Measurements from ENCODE around the gene MYADM. TPM values are rescaled to one million over a fixed set of nuclear protein-coding genes. Genes with fewer than 3 reads are reported as not detected.
A peak's percentile ranks its signal among the peaks of the same experiment; 100 is the strongest.
"Not testable (repeated sequence)": the region's sequence is repeated elsewhere in the genome, so short reads cannot be mapped to it uniquely, and the experiment has no call there.

Gene MYADM
- total RNA-seq, 2 experiments from 2014 or later, result 40.3 to 45.5 TPM

- CTCF ChIA-PET, H3K27me3 Mint-ChIP-seq, DNase-seq, H3K9me3 Mint-ChIP-seq, POLR2A ChIA-PET: not testable (repeated sequence)
- Mint-ChIP-seq H3K36me3 (peaks cover 17% of the 10 kb centered on the region), H3K4me1 (ENCODE audit: low read depth) (peaks cover 48% of the 10 kb centered on the region), H3K27ac (peak overlapping the region; percentile 64), H3K4me3 (peak overlapping the region; percentile 76)
- intact Hi-C loops (cut with micrococcal nuclease), result loop anchor here (1.0 to 5.0 kb wide), 4 partner anchors 9 to 337 kb away; partner anchors contain the start of genes CNOT3, PRPF31 and TFPT
Measured at GRCh38 chr19:53869805-53870484, 2.3 kb downstream of the MYADM start.

- H3K36me3 Mint-ChIP-seq, result peaks cover 17% of the 10 kb centered on the region
- intact Hi-C loops (cut with micrococcal nuclease), result no loop called here
- ChIA-PET POLR2A (no interaction called here), CTCF (interaction anchor here (1.5 kb wide), 1 partner anchor 11 kb away, joined by 6 read pairs; the partner anchor contains the start of gene PRKCG)
- no peak for DNase-seq
- no peaks in the 10 kb centered on the region for H3K9me3 Mint-ChIP-seq
- H3K27ac Mint-ChIP-seq, result peak overlapping the region; percentile 43
- peak overlapping the region; percentile 56 for H3K4me3 Mint-ChIP-seq
- H3K27me3 Mint-ChIP-seq, result no peaks in the 10 kb centered on the region
- peaks cover 48% of the 10 kb centered on the region for H3K4me1 Mint-ChIP-seq (ENCODE audit: low read depth)
Measured at GRCh38 chr19:53870485-53870844, 2.8 kb downstream of the MYADM start.

- Mint-ChIP-seq H3K27me3 (no peaks in the 10 kb centered on the region), H3K4me3 (no peak overlapping the region), H3K36me3 (peaks cover 17% of the 10 kb centered on the region), H3K4me1 (ENCODE audit: low read depth) (peaks cover 46% of the 10 kb centered on the region), H3K9me3 (no peaks in the 10 kb centered on the region), H3K27ac (peak overlapping the region; percentile 33)
- no peak for DNase-seq
- POLR2A ChIA-PET, result no interaction called here
- CTCF ChIA-PET, result interaction anchor here (1.5 kb wide), 1 partner anchor 10 kb away, joined by 6 read pairs; the partner anchor contains the start of gene PRKCG
- intact Hi-C loops (cut with micrococcal nuclease), result no loop called here
Measured at GRCh38 chr19:53871454-53871853, 3.8 kb downstream of the MYADM start.

- CTCF ChIA-PET, result no interaction called here
- POLR2A ChIA-PET, result no interaction called here
Measured at GRCh38 chr19:53872762-53873161, 5.1 kb downstream of the MYADM start.

GRCh38 chr19:53873773-53874605, 6.3 kb downstream of the MYADM start:
- H3K4me1 Mint-ChIP-seq (ENCODE audit: low read depth), result peaks cover 56% of the 10 kb centered on the region
- POLR2A ChIA-PET, result interaction anchor here (0.7 kb wide), 1 partner anchor 11 kb away, joined by 3 read pairs; no protein-coding TSS in a partner anchor
- peaks cover 18% of the 10 kb centered on the region for H3K36me3 Mint-ChIP-seq
- CTCF ChIA-PET, result interaction anchor here (0.8 kb wide), 1 partner anchor 150 kb away, joined by 3 read pairs; no protein-coding TSS in a partner anchor
- H3K27me3 Mint-ChIP-seq, result no peaks in the 10 kb centered on the region
- H3K9me3 Mint-ChIP-seq, result no peaks in the 10 kb centered on the region
- H3K4me3 Mint-ChIP-seq, result no peak overlapping the region
- no peak for DNase-seq
- intact Hi-C loops (cut with micrococcal nuclease), result no loop called here
- H3K27ac Mint-ChIP-seq, result peak overlapping the region; percentile 71

More at GRCh38 chr19:53872762-53873161, 5.1 kb downstream of the MYADM start:
- H3K36me3 Mint-ChIP-seq, result peaks cover 18% of the 10 kb centered on the region
- DNase-seq, result no peak
- H3K4me3 Mint-ChIP-seq, result no peak overlapping the region
- peaks cover 50% of the 10 kb centered on the region for H3K4me1 Mint-ChIP-seq (ENCODE audit: low read depth)
- peak overlapping the region; percentile 2 for H3K27ac Mint-ChIP-seq
- intact Hi-C loops (cut with micrococcal nuclease), result no loop called here
- no peaks in the 10 kb centered on the region for H3K27me3 Mint-ChIP-seq
- H3K9me3 Mint-ChIP-seq, result no peaks in the 10 kb centered on the region

GRCh38 chr19:53874606-53874990, 6.9 kb downstream of the MYADM start:
- no peak for DNase-seq
- Mint-ChIP-seq H3K9me3 (no peaks in the 10 kb centered on the region), H3K27me3 (no peaks in the 10 kb centered on the region), H3K4me1 (ENCODE audit: low read depth) (peaks cover 57% of the 10 kb centered on the region), H3K4me3 (peak overlapping the region; percentile 4), H3K36me3 (peaks cover 17% of the 10 kb centered on the region), H3K27ac (peak overlapping the region; percentile 71)
- intact Hi-C loops (cut with micrococcal nuclease), result no loop called here
- POLR2A ChIA-PET, result no interaction called here
- CTCF ChIA-PET, result interaction anchor here (0.6 to 0.8 kb wide), 2 partner anchors 31 to 149 kb away, joined by 3 to 4 read pairs; no protein-coding TSS in a partner anchor

- POLR2A ChIA-PET, result no interaction called here
- Mint-ChIP-seq H3K4me1 (ENCODE audit: low read depth) (peaks cover 52% of the 10 kb centered on the region), H3K27me3 (no peaks in the 10 kb centered on the region), H3K27ac (no peak overlapping the region), H3K9me3 (no peaks in the 10 kb centered on the region), H3K36me3 (peaks cover 17% of the 10 kb centered on the region), H3K4me3 (no peak overlapping the region)
- no peak for DNase-seq
- CTCF ChIA-PET, result interaction anchor here (1.0 to 1.5 kb wide), 2 partner anchors 22 to 148 kb away, joined by 4 to 9 read pairs; no protein-coding TSS in a partner anchor
- intact Hi-C loops (cut with micrococcal nuclease), result no loop called here
Measured at GRCh38 chr19:53875602-53876325, 8.1 kb downstream of the MYADM start.

- H3K27me3 Mint-ChIP-seq, result no peaks in the 10 kb centered on the region
- no peaks in the 10 kb centered on the region for H3K9me3 Mint-ChIP-seq
- H3K36me3 Mint-ChIP-seq, result peaks cover 17% of the 10 kb centered on the region
- no peak overlapping the region for H3K27ac Mint-ChIP-seq
- intact Hi-C loops (cut with micrococcal nuclease), result no loop called here
- POLR2A ChIA-PET, result interaction anchor here (0.8 kb wide), 1 partner anchor 9 kb away, joined by 3 read pairs; the partner anchor contains the start of gene MYADM
- no peak for DNase-seq
- CTCF ChIA-PET, result interaction anchor here (1.0 to 1.5 kb wide), 2 partner anchors 23 to 147 kb away, joined by 4 to 9 read pairs; no protein-coding TSS in a partner anchor
- H3K4me3 Mint-ChIP-seq, result no peak overlapping the region
- H3K4me1 Mint-ChIP-seq (ENCODE audit: low read depth), result peaks cover 45% of the 10 kb centered on the region
Measured at GRCh38 chr19:53876651-53877224, 9.1 kb downstream of the MYADM start.

- Mint-ChIP-seq H3K36me3 (peaks cover 17% of the 10 kb centered on the region), H3K27me3 (peaks cover 1% of the 10 kb centered on the region), H3K4me1 (ENCODE audit: low read depth) (peaks cover 45% of the 10 kb centered on the region), H3K27ac (no peak overlapping the region), H3K9me3 (no peaks in the 10 kb centered on the region), H3K4me3 (no peak overlapping the region)
- DNase-seq, result peak; percentile 47
- intact Hi-C loops (cut with micrococcal nuclease), result no loop called here
- ChIA-PET CTCF (interaction anchor here (0.9 to 1.5 kb wide), 2 partner anchors 24 to 153 kb away, joined by 3 to 9 read pairs; no protein-coding TSS in a partner anchor), POLR2A (no interaction called here)
Measured at GRCh38 chr19:53877361-53877766, 9.7 kb downstream of the MYADM start.

GRCh38 chr19:53878776-53879139, 11.1 kb downstream of the MYADM start:
- Mint-ChIP-seq H3K27me3 (peaks cover 9% of the 10 kb centered on the region), H3K4me3 (no peak overlapping the region), H3K36me3 (peaks cover 10% of the 10 kb centered on the region), H3K4me1 (ENCODE audit: low read depth) (peaks cover 41% of the 10 kb centered on the region), H3K9me3 (no peaks in the 10 kb centered on the region), H3K27ac (no peak overlapping the region)
- ChIA-PET POLR2A (interaction anchor here (0.7 to 1.2 kb wide), 2 partner anchors 10 to 12 kb away, joined by 4 to 7 read pairs; partner anchors contain the start of gene MYADM), CTCF (no interaction called here)
- intact Hi-C loops (cut with micrococcal nuclease), result loop anchor here (1.0 kb wide), 1 partner anchor 9 kb away; no protein-coding TSS in a partner anchor
- no peak for DNase-seq

All from activated CD4-positive, alpha-beta memory T cell treated with anti-CD3 and anti-CD28 coated beads for 36 hours (primary cell).